Gastroesophageal sphincter (tissue), 3 donors: ENCODE data around the gene RPL28.

Experiments
- CTCF ChIP-seq, 4 experiments: fragments of 200-600 bp in 2 of 4; fragments of 450-650 bp in 2 of 4; sonication (generic) in 1 of 4; IDR thresholded peaks; one replicate each; pipeline ENCODE4 v1.5.1; 2017 to 2019; ENCODE audit warnings: antibody characterized with exemption in 4 of 4, mild to moderate bottlenecking in 2 of 4, moderate library complexity in 2 of 4
- EP300 ChIP-seq: sonication (generic); formaldehyde crosslinking; IDR thresholded peaks from one replicate; pipeline ENCODE4 v1.6.1; 2017; ENCODE audit warnings: antibody characterized with exemption, mild to moderate bottlenecking
- POLR2A ChIP-seq, 2 donors: fragments of 450-650 bp; IDR thresholded peaks; one replicate each; pipeline ENCODE4 v1.6.1; 2017; ENCODE audit warnings: antibody characterized with exemption in 2 of 2, mild to moderate bottlenecking in 2 of 2, moderate library complexity in 1 of 2
- POLR2AphosphoS5 ChIP-seq: sonication (generic); formaldehyde crosslinking; IDR thresholded peaks from one replicate; pipeline ENCODE4 v1.6.1; 2017; ENCODE audit warnings: antibody characterized with exemption

DNA sequence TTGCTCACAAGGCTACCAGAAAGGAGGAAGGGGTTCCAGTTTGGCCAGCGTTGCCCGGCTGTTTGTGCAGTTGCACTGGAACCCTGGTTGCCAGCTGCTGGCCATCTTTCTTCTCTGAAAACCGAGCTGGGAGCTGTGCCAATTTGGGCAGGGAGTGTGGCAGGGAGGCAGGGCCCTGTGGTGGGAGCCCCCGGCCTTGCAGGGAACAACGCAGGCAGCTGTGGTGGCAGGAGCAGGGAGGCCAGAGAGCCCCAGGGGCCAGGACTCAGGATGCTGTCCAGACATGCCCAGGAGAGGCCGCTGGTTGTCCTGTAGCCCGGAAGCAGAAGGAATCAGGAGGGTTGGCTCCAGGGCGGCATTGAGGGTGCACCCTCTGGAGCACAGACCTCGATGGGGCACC lies 41.3 kb upstream of the RPL28 start:
- TF ChIP-seq CTCF (IDR thresholded peaks at IDR 0.05): no peak
- TF ChIP-seq POLR2A (IDR thresholded peaks at IDR 0.05): no peak
- TF ChIP-seq POLR2AphosphoS5: no peak
- TF ChIP-seq EP300: no peak
